GM19240 (cell line): Measurements from ENCODE around the gene CEP89.
"Not testable (repeated sequence)": the region's sequence is repeated elsewhere in the genome, so short reads cannot be mapped to it uniquely, and the experiment has no call there.

ENCODE experiments used
- DNase-seq: peaks from one replicate; pipeline ENCODE4 v3.0.0; 2011; ENCODE audit warnings: low spot score; ENCODE audit not compliant: insufficient read length

The CEP89 gene

GRCh38 chr19:32842061-32842460, 129.7 kb downstream of the CEP89 start:
- DNase-seq, result no peak

- DNase-seq, result no peak
These were observed 134.2 kb downstream of the CEP89 start for GRCh38 chr19:32837531-32837930.

- not testable (repeated sequence) for DNase-seq
These were observed 138.4 kb downstream of the CEP89 start for GRCh38 chr19:32833388-32833787.

GRCh38 chr19:32832825-32833224, 138.9 kb downstream of the CEP89 start:
- DNase-seq, result not testable (repeated sequence)

- not testable (repeated sequence) for DNase-seq
These were observed 139.7 kb downstream of the CEP89 start for GRCh38 chr19:32832094-32832493.

- no peak for DNase-seq
These were observed 140.1 kb downstream of the CEP89 start for GRCh38 chr19:32831611-32832010.

- no peak for DNase-seq
These were observed 141.3 kb downstream of the CEP89 start for GRCh38 chr19:32830231-32831014.

- no peak for DNase-seq
These were observed 142.3 kb downstream of the CEP89 start for GRCh38 chr19:32829345-32829896.

GRCh38 chr19:32828643-32829344, 143.0 kb downstream of the CEP89 start:
- no peak for DNase-seq

- DNase-seq, result no peak
These were observed 143.6 kb downstream of the CEP89 start for GRCh38 chr19:32828139-32828538.
